GM13977 (cell line): ENCODE data around the gene C6orf89.
A peak's percentile ranks its signal among the peaks of the same experiment; 100 is the strongest.
"Not testable (repeated sequence)": the region's sequence is repeated elsewhere in the genome, so short reads cannot be mapped to it uniquely, and the experiment has no call there.

ENCODE experiments used
- DNase-seq: peaks from one replicate; pipeline ENCODE4 v3.0.0; 2012; ENCODE audit warnings: low spot score
- in situ Hi-C: fragments of 300-500 bp; cut with MboI; formaldehyde crosslinking; loops from one replicate; pipeline ENCODE4 v1.12.0; 2022; ENCODE audit warnings: low sequenced_read_pairs, low pct_unique_long_range_greater_than_20kb, mixed read lengths, inconsistent platforms; ENCODE audit not compliant: unreplicated experiment
- TF ChIP-seq, protein P1 (sequence below): IDR thresholded peaks from 2 replicates; pipeline ENCODE4 v1.5.1; 2012; ENCODE audit warnings: mild to moderate bottlenecking, control low read depth; ENCODE audit not compliant: insufficient read depth; ENCODE audit errors: extremely low read depth, missing control alignments

Gene C6orf89

DNA sequence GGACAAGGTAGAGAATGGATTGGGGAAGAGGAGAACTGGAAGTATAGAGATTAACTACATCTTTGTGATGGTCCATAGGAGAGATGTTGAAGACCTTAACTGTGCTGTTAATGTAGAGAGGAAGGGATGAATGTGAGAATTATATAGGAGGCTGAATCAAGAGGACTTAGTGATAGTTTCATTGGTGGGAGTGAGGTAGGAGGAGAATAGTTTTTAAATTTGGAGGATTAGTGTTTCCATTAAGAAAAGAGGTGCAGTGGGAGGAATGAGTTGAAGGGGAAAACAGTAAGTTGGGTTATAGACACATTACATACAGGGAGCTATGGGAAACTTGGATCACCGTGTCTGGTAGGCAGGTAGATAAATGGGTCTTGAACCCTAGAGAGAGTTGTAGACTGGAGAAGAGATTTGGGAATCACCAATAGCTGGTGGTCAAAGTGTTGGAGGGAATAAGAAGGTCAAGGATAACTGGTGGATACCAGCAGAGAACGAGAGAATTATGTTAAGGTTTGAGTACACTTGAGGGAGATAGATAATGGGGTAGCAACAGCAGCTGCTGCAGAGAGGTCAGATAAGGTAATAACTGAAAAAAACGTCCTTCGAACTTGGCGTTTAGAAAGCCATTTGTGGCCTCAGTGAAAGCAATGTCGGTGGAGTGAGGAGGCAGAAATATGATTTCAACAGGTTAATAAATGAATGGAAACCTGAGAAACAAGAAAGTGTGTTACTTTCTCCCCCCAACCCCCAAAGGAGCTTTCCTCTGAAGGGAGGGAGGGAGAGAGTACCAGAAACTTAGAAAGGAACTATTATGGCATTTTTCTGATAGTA is 3.1 kb downstream of the C6orf89 start:
- in situ Hi-C loops, result loop anchor here (10.0 kb wide), 1 partner anchor 326 kb away; no protein-coding TSS in a partner anchor
- DNase-seq, result peak; percentile 28
- TF ChIP-seq, protein P1, sequence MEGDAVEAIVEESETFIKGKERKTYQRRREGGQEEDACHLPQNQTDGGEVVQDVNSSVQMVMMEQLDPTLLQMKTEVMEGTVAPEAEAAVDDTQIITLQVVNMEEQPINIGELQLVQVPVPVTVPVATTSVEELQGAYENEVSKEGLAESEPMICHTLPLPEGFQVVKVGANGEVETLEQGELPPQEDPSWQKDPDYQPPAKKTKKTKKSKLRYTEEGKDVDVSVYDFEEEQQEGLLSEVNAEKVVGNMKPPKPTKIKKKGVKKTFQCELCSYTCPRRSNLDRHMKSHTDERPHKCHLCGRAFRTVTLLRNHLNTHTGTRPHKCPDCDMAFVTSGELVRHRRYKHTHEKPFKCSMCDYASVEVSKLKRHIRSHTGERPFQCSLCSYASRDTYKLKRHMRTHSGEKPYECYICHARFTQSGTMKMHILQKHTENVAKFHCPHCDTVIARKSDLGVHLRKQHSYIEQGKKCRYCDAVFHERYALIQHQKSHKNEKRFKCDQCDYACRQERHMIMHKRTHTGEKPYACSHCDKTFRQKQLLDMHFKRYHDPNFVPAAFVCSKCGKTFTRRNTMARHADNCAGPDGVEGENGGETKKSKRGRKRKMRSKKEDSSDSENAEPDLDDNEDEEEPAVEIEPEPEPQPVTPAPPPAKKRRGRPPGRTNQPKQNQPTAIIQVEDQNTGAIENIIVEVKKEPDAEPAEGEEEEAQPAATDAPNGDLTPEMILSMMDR, result no peak

DNA sequence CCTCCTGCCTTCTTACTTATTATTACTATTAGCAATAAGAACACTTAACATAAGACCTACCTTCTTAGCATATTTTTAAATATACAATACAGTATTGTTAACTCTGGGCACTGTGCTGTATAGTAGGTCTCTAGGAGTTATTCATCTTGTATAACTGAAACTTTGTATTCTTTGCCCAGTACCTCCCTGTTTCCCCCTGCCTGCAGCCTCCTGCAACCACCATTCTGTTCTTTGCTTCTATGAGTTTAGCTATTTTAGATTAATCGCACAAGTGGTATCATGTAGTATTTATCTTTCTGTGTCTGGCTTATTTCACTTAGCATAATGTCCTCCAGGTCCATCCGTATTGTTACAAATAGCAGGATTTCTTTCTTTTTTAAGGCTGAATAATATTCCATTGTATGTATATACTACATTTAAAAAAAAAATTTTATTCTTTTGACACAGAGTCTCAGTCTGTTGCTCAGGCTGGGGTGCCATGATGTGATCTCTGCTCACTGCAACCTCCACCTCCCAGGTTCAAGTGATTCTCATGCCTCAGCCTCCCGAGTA is 4.4 kb downstream of the C6orf89 start:
- in situ Hi-C loops, result no loop called here
- no peak for DNase-seq
- TF ChIP-seq, protein P1, result no peak

DNA sequence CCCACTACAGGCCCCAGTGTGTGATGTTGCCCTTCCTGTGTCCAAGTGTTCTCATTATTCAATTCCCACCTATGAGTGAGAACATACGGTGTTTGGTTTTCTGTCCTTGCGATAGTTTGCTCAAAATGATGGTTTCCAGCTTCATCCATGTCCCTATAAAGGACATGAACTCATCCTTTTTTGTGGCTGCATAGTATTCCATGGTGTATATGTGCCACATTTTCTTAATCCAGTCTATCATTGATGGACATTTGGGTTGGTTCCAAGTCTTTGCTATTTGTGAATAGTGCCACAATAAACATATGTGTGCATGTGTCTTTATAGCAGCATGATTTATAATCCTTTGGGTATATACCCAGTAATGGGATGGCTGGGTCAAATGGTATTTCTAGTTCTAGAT is 5.4 kb downstream of the C6orf89 start:
- in situ Hi-C loops, result not testable (repeated sequence)

DNA sequence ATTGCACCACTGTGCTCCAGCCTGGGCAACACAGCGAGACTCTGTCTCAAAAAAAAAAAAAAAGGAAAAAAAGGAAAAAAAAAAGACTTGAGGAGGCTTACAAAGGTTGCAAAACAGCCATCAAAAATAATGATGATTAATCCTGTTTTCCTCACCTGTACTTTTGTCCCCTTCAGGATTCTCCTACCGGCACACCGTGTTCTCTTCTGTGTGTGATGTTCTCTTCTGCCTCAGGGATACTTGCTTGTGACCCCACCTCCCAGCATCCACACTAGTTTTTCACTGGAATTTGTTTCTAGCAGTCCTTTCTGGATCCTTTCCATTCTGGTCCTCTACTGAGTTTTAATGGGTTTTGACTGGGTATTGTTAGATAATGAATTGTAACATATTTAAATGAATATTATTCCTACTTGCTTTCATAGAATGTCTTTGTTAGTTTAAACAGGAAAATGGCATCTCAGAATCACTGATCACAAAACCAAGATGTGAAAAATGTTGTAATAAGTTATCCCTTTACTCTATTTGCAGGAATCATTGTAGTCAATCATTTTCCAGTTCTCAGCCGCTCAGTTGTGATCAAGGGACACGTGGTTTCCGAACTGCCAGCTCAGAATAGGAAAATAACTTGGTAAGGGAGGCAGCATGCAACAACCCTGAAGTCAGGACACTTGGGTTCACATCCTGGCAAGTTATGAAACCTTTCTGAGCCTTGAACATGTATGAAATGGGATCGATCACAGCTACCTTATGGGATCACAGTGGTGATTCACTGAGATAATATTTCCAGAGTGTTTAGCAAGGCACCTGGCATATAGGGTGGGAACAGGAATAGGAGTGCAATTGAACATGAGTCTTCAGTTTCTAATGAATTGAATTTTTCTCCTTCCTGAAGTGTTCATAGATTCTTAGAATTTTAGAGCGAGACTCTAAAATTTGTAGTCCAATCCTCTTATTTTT is 8.5 kb downstream of the C6orf89 start:
- TF ChIP-seq, protein P1, result no peak
- no peak for DNase-seq
- in situ Hi-C loops, result no loop called here

More for the DNA sequence above, 5.4 kb downstream of the C6orf89 start:
- not testable (repeated sequence) for DNase-seq

DNA sequence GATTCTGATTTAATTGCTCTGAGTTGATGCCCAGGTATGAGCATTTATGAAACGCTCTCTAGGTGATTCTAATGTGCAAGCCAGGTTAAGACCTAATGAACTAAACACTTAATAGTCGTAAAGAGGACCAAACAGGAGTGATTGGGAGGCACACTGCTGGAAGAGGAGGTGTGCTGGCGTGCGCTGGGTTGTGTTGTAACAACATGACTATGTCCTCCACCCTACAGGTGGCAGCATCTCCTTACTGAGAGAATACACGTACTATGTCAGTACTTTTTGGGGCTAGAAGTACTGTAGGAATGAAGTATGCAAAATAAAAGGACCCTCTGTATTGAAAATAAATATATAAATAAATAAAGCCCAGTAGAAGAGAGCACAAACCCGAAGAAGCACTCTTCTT is 11.9 kb downstream of the C6orf89 start:
- TF ChIP-seq, protein P1, result no peak
- DNase-seq, result no peak
- in situ Hi-C loops, result no loop called here

DNA sequence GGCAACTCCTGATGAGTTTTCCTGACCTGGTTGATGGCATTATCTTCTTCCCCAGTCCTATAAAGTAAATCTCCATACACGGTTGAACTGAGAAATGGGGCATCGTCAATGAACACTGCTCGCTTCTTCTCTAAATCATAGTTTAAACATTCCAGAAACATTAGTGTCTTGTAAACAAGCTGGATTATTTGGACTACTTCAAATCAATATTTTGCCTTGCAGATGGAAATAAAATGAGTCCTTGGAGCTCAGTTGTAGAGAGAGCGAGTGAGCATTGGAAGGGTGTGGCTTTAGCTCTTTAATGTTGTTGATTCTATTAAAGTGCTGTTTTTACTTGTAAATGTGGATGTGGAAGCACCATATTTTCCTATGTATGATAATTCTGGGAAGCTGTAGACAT is 18.4 kb downstream of the C6orf89 start:
- no peak for DNase-seq
- in situ Hi-C loops, result no loop called here
- TF ChIP-seq, protein P1, result no peak
